Tibial nerve (tissue), 4 donors: ENCODE measurements around the gene NKIRAS1. TPM values are rescaled to one million over a fixed set of nuclear protein-coding genes. Genes with fewer than 3 reads are reported as not detected.
"Not testable (repeated sequence)": the region's sequence is repeated elsewhere in the genome, so short reads cannot be mapped to it uniquely, and the experiment has no call there.

Experiments used
- DNase-seq, 2 donors: peaks; one replicate each; pipeline ENCODE4 v3.0.0-alpha.2; 2019; ENCODE audit warnings: low spot score in 2 of 2
- H3K27ac ChIP-seq, 4 donors: fragments of 200-600 bp; sonication (generic) in 3 of 4; one replicate each; pipeline ENCODE4 v1.5.1; 2017 to 2019; ENCODE audit warnings: mild to moderate bottlenecking in 1 of 4
- H3K27me3 ChIP-seq, 2 donors: fragments of 200-600 bp; sonication (generic) in 1 of 2; one replicate each; pipeline versions ENCODE4 v1.5.1 to v1.6.0; 2017 to 2019
- H3K36me3 ChIP-seq, 3 donors: fragments of 200-600 bp; sonication (generic); one replicate each; pipeline ENCODE4 v1.5.1; 2018 to 2019
- H3K4me1 ChIP-seq, 4 donors: fragments of 200-600 bp; sonication (generic) in 3 of 4; one replicate each; pipeline ENCODE4 v1.5.1; 2017 to 2019
- H3K4me3 ChIP-seq, 4 donors: fragments of 200-600 bp; sonication (generic) in 3 of 4; one replicate each; pipeline ENCODE4 v1.5.1; 2017 to 2019; ENCODE audit warnings: mild to moderate bottlenecking in 1 of 4, moderate library complexity in 1 of 4
- H3K9me3 ChIP-seq, 4 donors: fragments of 200-600 bp; sonication (generic) in 3 of 4; one replicate each; pipeline ENCODE4 v1.5.1; 2017 to 2019
- EP300 ChIP-seq, 2 donors: sonication (generic); formaldehyde crosslinking; IDR thresholded peaks; one replicate each; pipeline ENCODE4 v1.6.1; 2017; ENCODE audit warnings: antibody characterized with exemption in 2 of 2, mild to moderate bottlenecking in 1 of 2
- POLR2A ChIP-seq, 2 donors: fragments of 450-650 bp; IDR thresholded peaks; one replicate each; pipeline ENCODE4 v1.6.1; 2017; ENCODE audit warnings: antibody characterized with exemption in 2 of 2, mild to moderate bottlenecking in 2 of 2, moderate library complexity in 2 of 2
- WGBS, 2 donors: methylation state at CpG; one replicate each; pipeline ENCODE4 v1.1.5; 2018; 5-methylcytosine and 5-hydroxymethylcytosine counted together
- total RNA-seq, 4 donors: library from RNA; depleted of rRNA; stranded (reverse); fragments of >200 nt; gene quantifications; one replicate each; pipeline ENCODE4 v1.1.0, GENCODE V29; 2016
- TF ChIP-seq, protein P1 (sequence below), 5 experiments: fragments of 200-600 bp in 3 of 5; fragments of 450-650 bp in 2 of 5; sonication (generic) in 3 of 5; IDR thresholded peaks; one replicate each; pipeline ENCODE4 v1.5.1; 2016 to 2019; ENCODE audit warnings: antibody characterized with exemption in 5 of 5, mild to moderate bottlenecking in 3 of 5, moderate library complexity in 2 of 5

Gene NKIRAS1
- total RNA-seq, 4 donors from 2014 or later = 6.6 to 14.9 (median 9.3) TPM

DNA sequence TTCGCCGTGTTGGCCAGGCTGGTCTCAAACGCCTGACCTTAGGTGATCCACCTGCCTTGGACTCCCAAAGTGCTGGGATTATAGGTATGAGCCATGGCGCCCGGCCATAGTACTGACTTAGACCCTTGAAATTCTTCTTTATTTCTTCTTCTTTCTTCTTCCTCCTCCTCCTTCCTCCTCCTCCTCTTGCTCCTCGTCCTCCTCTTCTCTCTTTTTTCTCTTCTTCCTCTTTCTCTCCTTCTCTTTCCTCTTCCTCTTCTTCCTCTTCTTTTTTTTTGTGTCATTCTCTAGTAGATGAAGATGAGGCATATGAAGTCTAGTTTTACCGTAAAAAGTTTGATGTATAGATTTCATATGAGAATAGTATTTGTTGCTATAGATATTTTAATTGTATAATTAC, 9.5 kb upstream of the NKIRAS1 start:
- H3K36me3 ChIP-seq = peaks cover 0 to 23% (median 0%) of the 10 kb centered on the region in 3 donors
- H3K4me1 ChIP-seq = no peaks in the 10 kb centered on the region
- H3K27me3 ChIP-seq = no peaks in the 10 kb centered on the region
- 91 to 95% methylated on average over 7 of the region's 7 CpGs for WGBS, 2 donors
- DNase-seq = no peak
- TF ChIP-seq, protein P1, sequence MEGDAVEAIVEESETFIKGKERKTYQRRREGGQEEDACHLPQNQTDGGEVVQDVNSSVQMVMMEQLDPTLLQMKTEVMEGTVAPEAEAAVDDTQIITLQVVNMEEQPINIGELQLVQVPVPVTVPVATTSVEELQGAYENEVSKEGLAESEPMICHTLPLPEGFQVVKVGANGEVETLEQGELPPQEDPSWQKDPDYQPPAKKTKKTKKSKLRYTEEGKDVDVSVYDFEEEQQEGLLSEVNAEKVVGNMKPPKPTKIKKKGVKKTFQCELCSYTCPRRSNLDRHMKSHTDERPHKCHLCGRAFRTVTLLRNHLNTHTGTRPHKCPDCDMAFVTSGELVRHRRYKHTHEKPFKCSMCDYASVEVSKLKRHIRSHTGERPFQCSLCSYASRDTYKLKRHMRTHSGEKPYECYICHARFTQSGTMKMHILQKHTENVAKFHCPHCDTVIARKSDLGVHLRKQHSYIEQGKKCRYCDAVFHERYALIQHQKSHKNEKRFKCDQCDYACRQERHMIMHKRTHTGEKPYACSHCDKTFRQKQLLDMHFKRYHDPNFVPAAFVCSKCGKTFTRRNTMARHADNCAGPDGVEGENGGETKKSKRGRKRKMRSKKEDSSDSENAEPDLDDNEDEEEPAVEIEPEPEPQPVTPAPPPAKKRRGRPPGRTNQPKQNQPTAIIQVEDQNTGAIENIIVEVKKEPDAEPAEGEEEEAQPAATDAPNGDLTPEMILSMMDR (IDR thresholded peaks at IDR 0.05) = no peak
- TF ChIP-seq POLR2A (IDR thresholded peaks at IDR 0.05) (no peak), EP300 (IDR thresholded peaks at IDR 0.05) (no peak)
- no peak overlapping the region for H3K4me3 ChIP-seq
- H3K27ac ChIP-seq = no peak overlapping the region
- no peaks in the 10 kb centered on the region for H3K9me3 ChIP-seq

DNA sequence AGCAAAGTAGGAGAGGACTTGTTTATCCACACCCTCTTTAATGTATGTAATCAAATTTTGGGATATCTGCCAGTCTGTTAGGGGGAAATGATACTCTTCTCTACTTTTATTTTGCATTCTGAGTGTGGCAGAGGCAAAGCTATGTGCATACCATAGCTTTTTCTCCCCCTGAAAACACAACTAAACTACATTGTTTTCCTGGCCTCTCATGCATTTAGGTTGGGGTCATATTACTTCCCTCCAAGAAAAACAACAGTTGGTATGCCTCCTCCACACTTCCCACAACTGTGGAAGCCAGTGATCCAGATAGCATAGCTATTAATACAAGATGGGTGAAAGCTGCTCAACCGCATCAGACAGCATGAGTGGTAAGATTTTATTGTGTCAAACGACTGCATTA, 7.0 kb upstream of the NKIRAS1 start:
- peaks cover 0 to 21% (median 3%) of the 10 kb centered on the region in 4 donors for H3K4me1 ChIP-seq
- peaks cover 0 to 48% (median 3%) of the 10 kb centered on the region in 3 donors for H3K36me3 ChIP-seq
- TF ChIP-seq POLR2A (IDR thresholded peaks at IDR 0.05) (no peak), EP300 (IDR thresholded peaks at IDR 0.05) (no peak)
- TF ChIP-seq, protein P1 (IDR thresholded peaks at IDR 0.05) = no peak
- DNase-seq = no peak
- WGBS, 2 donors = 56 to 58% methylated on average over 2 of the region's 2 CpGs
- no peaks in the 10 kb centered on the region for H3K27me3 ChIP-seq
- H3K4me3 ChIP-seq = no peak overlapping the region
- H3K9me3 ChIP-seq = no peaks in the 10 kb centered on the region
- no peak overlapping the region for H3K27ac ChIP-seq

DNA sequence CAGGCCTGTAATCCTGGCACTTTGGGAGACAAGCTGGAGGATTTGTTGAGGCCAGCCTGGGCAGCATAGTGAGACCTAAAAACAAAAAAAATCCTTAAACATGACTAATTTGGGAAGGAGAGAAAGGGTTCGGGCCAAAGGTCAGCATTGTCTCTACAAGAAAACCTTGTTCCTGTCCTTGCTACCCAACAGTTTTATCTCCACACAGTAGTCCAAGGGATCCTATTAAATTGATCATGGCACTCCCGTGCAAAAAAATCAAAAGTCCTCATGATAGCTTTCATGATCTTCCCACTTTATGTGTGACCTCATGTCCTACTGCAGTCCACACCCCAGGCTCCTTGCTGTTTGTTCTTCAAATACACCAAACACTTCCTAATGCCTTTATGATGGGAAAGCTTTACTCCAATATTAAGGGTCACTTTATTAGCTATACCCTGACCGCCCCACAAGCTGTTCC, 4.3 kb upstream of the NKIRAS1 start:
- TF ChIP-seq POLR2A (IDR thresholded peaks at IDR 0.05) (no peak), EP300 (IDR thresholded peaks at IDR 0.05) (no peak)
- TF ChIP-seq, protein P1 (IDR thresholded peaks at IDR 0.05) = no peak
- H3K27ac ChIP-seq = peak overlapping the region in 1 of 4 donors; percentile 20
- no peaks in the 10 kb centered on the region for H3K9me3 ChIP-seq
- 85 to 90% methylated on average over 3 of the region's 3 CpGs for WGBS, 2 donors
- H3K36me3 ChIP-seq = peaks cover 0 to 58% (median 4%) of the 10 kb centered on the region in 3 donors
- H3K4me1 ChIP-seq = peaks cover 0 to 32% (median 11%) of the 10 kb centered on the region in 4 donors
- no peak for DNase-seq
- no peaks in the 10 kb centered on the region for H3K27me3 ChIP-seq
- H3K4me3 ChIP-seq = no peak overlapping the region

DNA sequence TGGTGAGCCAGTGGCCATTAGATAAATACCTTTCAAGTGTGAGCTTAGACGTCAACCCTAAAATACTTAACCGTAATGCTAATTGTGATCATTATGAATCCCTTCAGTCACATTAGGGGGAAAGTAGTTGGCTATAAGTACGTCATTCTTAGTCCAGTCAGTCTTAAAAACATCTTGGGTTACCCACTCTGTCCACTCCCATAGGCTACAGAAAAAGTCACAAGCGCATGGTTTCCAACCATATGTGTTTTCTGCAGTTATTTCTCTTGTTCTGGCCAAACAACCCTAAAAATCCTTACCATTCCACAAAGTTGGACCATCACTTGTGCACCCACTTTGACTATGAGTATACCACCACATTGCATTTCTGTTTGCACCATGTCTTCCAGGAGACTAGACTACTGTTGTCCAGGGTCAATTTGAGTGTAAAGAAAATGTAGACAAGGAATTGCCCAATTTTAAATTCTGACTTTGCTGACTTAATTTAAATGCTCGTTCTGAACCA, 3.4 kb upstream of the NKIRAS1 start:
- 77 to 78% methylated on average over 5 of the region's 5 CpGs for WGBS, 2 donors
- Histone ChIP-seq H3K4me3 (no peak overlapping the region), H3K9me3 (no peaks in the 10 kb centered on the region), H3K27ac (peak overlapping the region in 1 of 4 donors; percentile 20), H3K4me1 (peaks cover 0 to 41% (median 17%) of the 10 kb centered on the region in 4 donors), H3K36me3 (peaks cover 0 to 58% (median 4%) of the 10 kb centered on the region in 3 donors), H3K27me3 (no peaks in the 10 kb centered on the region)
- TF ChIP-seq, protein P1 (IDR thresholded peaks at IDR 0.05) = no peak
- no peak for TF ChIP-seq POLR2A (IDR thresholded peaks at IDR 0.05)
- TF ChIP-seq EP300 (IDR thresholded peaks at IDR 0.05) = no peak
- DNase-seq = no peak

DNA sequence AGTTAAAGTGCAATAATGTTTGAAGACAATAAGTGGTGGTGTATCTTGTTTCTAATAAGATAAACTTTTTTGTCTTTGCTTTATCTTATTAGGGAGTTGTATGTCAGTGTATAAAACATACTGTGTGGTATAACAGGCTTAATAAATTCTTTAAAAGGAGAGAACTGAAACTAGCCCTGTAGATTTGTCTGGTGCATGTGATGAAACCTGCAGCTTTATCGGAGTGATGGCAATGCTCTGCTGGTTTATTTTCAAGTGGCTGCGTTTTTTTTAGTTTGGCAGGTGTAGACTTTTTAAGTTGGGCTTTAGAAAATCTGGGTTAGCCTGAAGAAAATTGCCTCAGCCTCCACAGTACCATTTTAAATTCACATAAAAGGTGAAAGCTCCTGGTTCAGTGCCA, 2.8 kb upstream of the NKIRAS1 start:
- H3K9me3 ChIP-seq = no peaks in the 10 kb centered on the region
- DNase-seq = no peak
- H3K27me3 ChIP-seq = no peaks in the 10 kb centered on the region
- 83 to 87% methylated on average over 2 of the region's 2 CpGs for WGBS, 2 donors
- H3K4me1 ChIP-seq = peaks cover 0 to 47% (median 17%) of the 10 kb centered on the region in 4 donors
- H3K4me3 ChIP-seq = no peak overlapping the region
- H3K36me3 ChIP-seq = peaks cover 0 to 58% (median 4%) of the 10 kb centered on the region in 3 donors
- TF ChIP-seq, protein P1 (IDR thresholded peaks at IDR 0.05) = no peak
- TF ChIP-seq EP300 (IDR thresholded peaks at IDR 0.05) (no peak), POLR2A (IDR thresholded peaks at IDR 0.05) (no peak)
- no peak overlapping the region for H3K27ac ChIP-seq

DNA sequence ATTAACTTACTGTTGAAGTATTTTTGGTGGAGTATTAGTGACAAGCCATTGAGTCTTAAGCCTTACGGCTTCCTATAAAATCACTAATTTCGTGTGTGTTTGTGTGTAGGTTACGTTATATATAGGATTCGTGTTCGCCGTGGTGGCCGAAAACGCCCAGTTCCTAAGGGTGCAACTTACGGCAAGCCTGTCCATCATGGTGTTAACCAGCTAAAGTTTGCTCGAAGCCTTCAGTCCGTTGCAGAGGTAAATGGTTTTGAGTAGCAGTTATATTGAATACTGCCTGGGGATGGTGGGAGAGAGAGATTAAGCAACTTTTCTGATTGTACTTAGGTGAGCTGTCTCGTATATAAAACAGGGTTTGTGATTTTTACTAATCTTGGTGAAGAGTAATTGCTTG, 1.5 kb upstream of the NKIRAS1 start:
- DNase-seq, H3K27me3 ChIP-seq, H3K9me3 ChIP-seq: not testable (repeated sequence)
- Histone ChIP-seq H3K4me1 (peaks cover 0 to 52% (median 17%) of the 10 kb centered on the region in 4 donors), H3K27ac (peak overlapping the region; percentile 89 to 97 (median 94)), H3K4me3 (peak overlapping the region; percentile 75 to 97 (median 92)), H3K36me3 (peaks cover 0 to 56% (median 4%) of the 10 kb centered on the region in 3 donors)
- 25 to 37% methylated on average over 12 of the region's 12 CpGs for WGBS, 2 donors

DNA sequence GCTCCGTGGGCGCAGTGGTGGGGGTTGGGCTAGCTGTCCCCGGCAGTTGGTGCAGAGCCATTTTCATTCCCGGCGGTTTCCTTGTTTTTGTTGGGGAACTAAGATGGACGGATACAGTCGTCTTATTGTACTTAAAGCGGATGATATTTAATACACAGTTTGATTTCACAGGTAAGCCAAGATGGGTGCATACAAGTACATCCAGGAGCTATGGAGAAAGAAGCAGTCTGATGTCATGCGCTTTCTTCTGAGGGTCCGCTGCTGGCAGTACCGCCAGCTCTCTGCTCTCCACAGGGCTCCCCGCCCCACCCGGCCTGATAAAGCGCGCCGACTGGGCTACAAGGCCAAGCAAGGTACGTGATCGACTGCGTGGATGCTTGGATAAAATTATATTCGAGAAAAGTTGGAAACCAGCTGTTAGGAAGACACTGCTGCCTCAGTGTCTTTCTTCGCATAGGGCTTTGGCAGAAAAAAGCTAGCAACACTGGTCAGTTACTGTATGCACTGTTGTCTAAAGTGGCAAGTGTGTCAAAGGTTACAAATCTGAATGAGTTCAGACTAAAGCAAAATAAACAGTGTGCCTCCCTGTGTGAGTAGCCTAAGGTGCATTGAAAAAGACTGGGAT, 1.0 kb upstream of the NKIRAS1 start:
- Histone ChIP-seq H3K4me3 (peak overlapping the region; percentile 75 to 97 (median 92)), H3K4me1 (peaks cover 0 to 52% (median 17%) of the 10 kb centered on the region in 4 donors), H3K36me3 (peaks cover 0 to 50% (median 4%) of the 10 kb centered on the region in 3 donors), H3K27ac (peak overlapping the region; percentile 89 to 97 (median 94))
- H3K9me3 ChIP-seq, H3K27me3 ChIP-seq: not testable (repeated sequence)
- peak in 1 of 2 donors; percentile 56 for DNase-seq
- WGBS, 2 donors = 1% methylated on average over 21 of the region's 21 CpGs
